Stomach (tissue), 9 donors: ENCODE measurements around the gene TMED8. TPM values are rescaled to one million over a fixed set of nuclear protein-coding genes. Genes with fewer than 3 reads are reported as not detected.
A peak's percentile ranks its signal among the peaks of the same experiment; 100 is the strongest.

Source experiments
- DNase-seq, 2 donors: peaks; one replicate each; pipeline versions ENCODE4 v3.0.0 to v3.0.0-alpha.2; 2013 to 2019
- H3K27ac ChIP-seq, 5 donors: fragments of 200-600 bp in 4 of 5; sonication (generic) in 4 of 5; one replicate each; pipeline ENCODE4 v1.5.1; 2013 to 2019; ENCODE audit warnings: mild to moderate bottlenecking in 1 of 5, moderate library complexity in 1 of 5
- H3K27me3 ChIP-seq, 3 donors: fragments of 200-600 bp; sonication (generic); one replicate each; pipeline ENCODE4 v1.5.1; 2017 to 2019; ENCODE audit warnings: mixed run types in 1 of 3
- H3K36me3 ChIP-seq, 4 donors: fragments of 200-600 bp; sonication (generic); 1 replicate in 3 of 4; 2 replicates in 1 of 4; pipeline ENCODE4 v1.5.1; 2016 to 2019
- H3K4me1 ChIP-seq, 4 donors: fragments of 200-600 bp; sonication (generic); one replicate each; pipeline ENCODE4 v1.5.1; 2016 to 2019
- H3K4me3 ChIP-seq, 4 donors: fragments of 200-600 bp; sonication (generic) in 3 of 4; one replicate each; pipeline ENCODE4 v1.5.1; 2016 to 2019; ENCODE audit warnings: mild to moderate bottlenecking in 1 of 4
- H3K9me3 ChIP-seq, 4 donors: fragments of 200-600 bp; sonication (generic); one replicate each; pipeline ENCODE4 v1.5.1; 2016 to 2019
- CTCF ChIP-seq, 7 experiments: fragments of 450-650 bp in 4 of 7; fragments of 200-600 bp in 3 of 7; sonication (generic) in 3 of 7; IDR thresholded peaks; one replicate each; pipeline ENCODE4 v1.5.1; 2016 to 2019; ENCODE audit warnings: antibody characterized with exemption in 7 of 7, control low read depth in 2 of 7, mild to moderate bottlenecking in 1 of 7
- EP300 ChIP-seq: sonication (generic); formaldehyde crosslinking; IDR thresholded peaks from one replicate; pipeline ENCODE4 v1.6.1; 2017; ENCODE audit warnings: antibody characterized with exemption
- POLR2A ChIP-seq, 4 donors: fragments of 450-650 bp; IDR thresholded peaks; one replicate each; pipeline ENCODE4 v1.6.1; 2016; ENCODE audit warnings: antibody characterized with exemption in 4 of 4, control low read depth in 2 of 4, mild to moderate bottlenecking in 1 of 4, moderate library complexity in 1 of 4
- POLR2AphosphoS5 ChIP-seq, 3 donors: sonication (generic); formaldehyde crosslinking; IDR thresholded peaks; one replicate each; pipeline ENCODE4 v1.6.1; 2016; ENCODE audit warnings: antibody characterized with exemption in 3 of 3
- WGBS, 5 donors: extraction: QIAGEN DNeasy Blood & Tissue Kit in 3 of 5; methylation state at CpG; one replicate each; pipeline versions ENCODE4 v1.1.5 to v1.1.7; 2013 to 2018; 5-methylcytosine and 5-hydroxymethylcytosine counted together
- intact Hi-C: fragments of 100-400 bp; cut with DNase I; formaldehyde crosslinking; loops from one replicate; pipeline ENCODE4 v1.15.1; 2023; ENCODE audit warnings: low total_unique reads
- polyA plus RNA-seq, 3 donors: library from polyadenylated mRNA; stranded (reverse); fragments of 200-250 nt; gene quantifications; one replicate each; pipeline ENCODE4 v1.2.3, GENCODE V29; 2013
- total RNA-seq, 5 donors: library from RNA; depleted of rRNA; stranded (reverse); fragments of >200 nt; gene quantifications; one replicate each; pipeline versions ENCODE4 v1.1.0 to v1.2.3, GENCODE V29; 2014 to 2016
- donor health status: healthy with polysubstance abuse.
- donor health status: Bipolar disorder and iron deficiency.
- donor health status: healthy.

TMED8 gene
- total and polyA plus RNA-seq, 8 donors = 1.7 to 15.8 (median 5.0) TPM

- Histone ChIP-seq H3K36me3 (no peaks in the 10 kb centered on the region), H3K4me1 (peaks cover 23 to 67% (median 45%) of the 10 kb centered on the region in 4 donors), H3K27ac (no peak overlapping the region), H3K4me3 (no peak overlapping the region), H3K9me3 (no peaks in the 10 kb centered on the region), H3K27me3 (no peaks in the 10 kb centered on the region)
- intact Hi-C loops = loop anchor here (10.0 kb wide), 2 partner anchors 162 to 442 kb away; no protein-coding TSS in a partner anchor
- 50 to 71% (median 57%) methylated on average over 5 of the region's 5 CpGs for WGBS, 5 donors
- TF ChIP-seq POLR2A (IDR thresholded peaks at IDR 0.05) (no peak), CTCF (IDR thresholded peaks at IDR 0.05) (no peak), EP300 (no peak), POLR2AphosphoS5 (IDR thresholded peaks at IDR 0.05) (no peak)
- no peak for DNase-seq
Observed at GRCh38 chr14:77316872-77317301, 60.0 kb downstream of the TMED8 start.

GRCh38 chr14:77316195-77316505 lies 60.7 kb downstream of the TMED8 start:
- intact Hi-C loops = loop anchor here (10.0 kb wide), 2 partner anchors 161 to 441 kb away; no protein-coding TSS in a partner anchor
- Histone ChIP-seq H3K27me3 (no peaks in the 10 kb centered on the region), H3K4me3 (no peak overlapping the region), H3K27ac (no peak overlapping the region), H3K9me3 (no peaks in the 10 kb centered on the region), H3K4me1 (peaks cover 22 to 66% (median 44%) of the 10 kb centered on the region in 4 donors), H3K36me3 (no peaks in the 10 kb centered on the region)
- WGBS, 5 donors = 30 to 54% (median 42%) methylated on average over 1 of the region's 1 CpG
- DNase-seq = no peak
- TF ChIP-seq POLR2AphosphoS5 (IDR thresholded peaks at IDR 0.05) = no peak
- no peak for TF ChIP-seq CTCF (IDR thresholded peaks at IDR 0.05)
- no peak for TF ChIP-seq POLR2A (IDR thresholded peaks at IDR 0.05)
- TF ChIP-seq EP300 = no peak

- TF ChIP-seq CTCF (IDR thresholded peaks at IDR 0.05) (no peak), EP300 (no peak), POLR2A (IDR thresholded peaks at IDR 0.05) (no peak), POLR2AphosphoS5 (IDR thresholded peaks at IDR 0.05) (no peak)
- Histone ChIP-seq H3K9me3 (no peaks in the 10 kb centered on the region), H3K27me3 (no peaks in the 10 kb centered on the region), H3K36me3 (no peaks in the 10 kb centered on the region), H3K4me3 (no peak overlapping the region), H3K4me1 (peaks cover 19 to 63% (median 38%) of the 10 kb centered on the region in 4 donors), H3K27ac (peak overlapping the region; percentile 33 to 56 (median 45))
- intact Hi-C loops = loop anchor here (10.0 kb wide), 2 partner anchors 160 to 440 kb away; no protein-coding TSS in a partner anchor
- DNase-seq = no peak
- 58 to 72% (median 66%) methylated on average over 10 of the region's 10 CpGs for WGBS, 5 donors
Observed at GRCh38 chr14:77314539-77315457, 62.1 kb downstream of the TMED8 start.

- H3K4me1 ChIP-seq = peaks cover 12 to 55% (median 31%) of the 10 kb centered on the region in 4 donors
- TF ChIP-seq POLR2AphosphoS5 (IDR thresholded peaks at IDR 0.05) (peak in 1 of 3 donors; percentile 54), POLR2A (IDR thresholded peaks at IDR 0.05) (no peak)
- DNase-seq = no peak
- no peaks in the 10 kb centered on the region for H3K9me3 ChIP-seq
- H3K27me3 ChIP-seq = no peaks in the 10 kb centered on the region
- no peak overlapping the region for H3K4me3 ChIP-seq
- intact Hi-C loops = loop anchor here (10.0 kb wide), 2 partner anchors 159 to 439 kb away; no protein-coding TSS in a partner anchor
- H3K36me3 ChIP-seq = no peaks in the 10 kb centered on the region
- 21 to 34% (median 27%) methylated on average over 2 of the region's 2 CpGs for WGBS, 5 donors
- peak overlapping the region in 4 of 5 donors; percentile 43 to 56 (median 44) for H3K27ac ChIP-seq
Observed at GRCh38 chr14:77314043-77314442, 62.9 kb downstream of the TMED8 start.
